HCT116 (cell line): ENCODE data around the gene MTA3. TPM values are rescaled to one million over a fixed set of nuclear protein-coding genes. Genes with fewer than 3 reads are reported as not detected.

Experiments used
- ATAC-seq: fragments of 200-7000 bp; cut with Tn5 transposase; 2 replicates; pipeline ENCODE4 v1.9.1; 2020; ENCODE audit warnings: mild to moderate bottlenecking, moderate library complexity
- BruUV-seq: library from RNA; stranded (reverse); fragments of 400-500 nt; replicated peaks from 2 replicates; lab custom pipeline; 2021; lab: Mats Ljungman, UMichigan
- CTCF ChIA-PET: fragments of 300-600 bp; sonication (Branson Sonifier 250); formaldehyde crosslinking; loops from one replicate; lab custom pipeline; 2021; ENCODE audit warnings: antibody characterized with exemption; lab: Charles Lee
- POLR2A ChIA-PET: fragments of 300-600, 350-600 bp; sonication (Branson Sonifier 250); formaldehyde crosslinking; loops from one replicate; lab custom pipeline; 2021; ENCODE audit warnings: antibody characterized with exemption; lab: Charles Lee
- RAD21 ChIA-PET, 2 experiments: fragments of 300-600 bp; sonication (Branson Sonifier 250); formaldehyde crosslinking; loops; one replicate each; lab custom pipeline; 2023; ENCODE audit warnings: low total read pairs in 2 of 2; ENCODE audit not compliant: uncharacterized antibody in 2 of 2, unreplicated experiment in 2 of 2, low non-redundant PET in 1 of 2; lab: Charles Lee
- DNase-seq: peaks from one replicate; pipeline ENCODE4 v3.0.0-alpha.2; 2010; ENCODE audit warnings: low read depth, low spot score
- H2AFZ ChIP-seq: fragments of 200-600 bp; shearing (Covaris generic), sonication (generic); 2 replicates; pipeline ENCODE4 v1.6.1; 2017; ENCODE audit warnings: low read depth, mixed run types, mixed read lengths, antibody characterized with exemption, low read length; ENCODE audit not compliant: poor library complexity, severe bottlenecking
- H3K27ac ChIP-seq: 2 replicates; pipeline ENCODE4 v1.5.1; 2012; ENCODE audit warnings: low read depth, low read length
- H3K27me3 ChIP-seq: fragments of 200-600 bp; sonication (generic); 2 replicates; pipeline ENCODE4 v1.6.1; 2016; ENCODE audit warnings: mixed run types, low read length, mixed read lengths; ENCODE audit not compliant: insufficient read depth
- H3K36me3 ChIP-seq, 2 experiments: fragments of 200-500 bp in 1 of 2; fragments of 200-600 bp in 1 of 2; sonication (Bioruptor generic) in 1 of 2; sonication (generic) in 1 of 2; 2 replicates each; pipeline versions ENCODE4 v1.5.1 to v1.6.1; 2014 to 2016; ENCODE audit warnings: low read length in 2 of 2, inconsistent platforms in 1 of 2, mixed read lengths in 1 of 2, mixed run types in 1 of 2; ENCODE audit not compliant: insufficient read depth in 2 of 2, control insufficient read depth in 1 of 2
- H3K4me1 ChIP-seq, 2 experiments: fragments of 200-600 bp in 1 of 2; sonication (generic) in 1 of 2; 2 replicates each; pipeline versions ENCODE4 v1.5.1 to v1.6.1; 2012 to 2017; ENCODE audit warnings: low read length in 2 of 2, inconsistent platforms in 1 of 2, mild to moderate bottlenecking in 1 of 2, mixed read lengths in 1 of 2, mixed run types in 1 of 2, moderate library complexity in 1 of 2; ENCODE audit not compliant: insufficient read depth in 2 of 2, control insufficient read depth in 1 of 2
- H3K4me2 ChIP-seq: fragments of 200-600 bp; sonication (generic); 2 replicates; pipeline ENCODE4 v1.6.1; 2017; ENCODE audit warnings: mixed run types, low read length, mixed read lengths
- H3K4me3 ChIP-seq, 2 experiments: fragments of 200-600 bp in 1 of 2; sonication (generic) in 1 of 2; replicated peaks in 1 of 2; 2 replicates each; pipeline ENCODE4 v1.5.1; 2011 to 2016; ENCODE audit warnings: low read length in 2 of 2, control low read depth in 1 of 2, low read depth in 1 of 2, mild to moderate bottlenecking in 1 of 2, mixed read lengths in 1 of 2, mixed run types in 1 of 2
- H3K79me2 ChIP-seq: fragments of 200-600 bp; sonication (generic); 2 replicates; pipeline ENCODE4 v1.6.1; 2017; ENCODE audit warnings: mild to moderate bottlenecking, mixed run types, low read length, moderate library complexity, mixed read lengths; ENCODE audit not compliant: insufficient read depth
- H3K9ac ChIP-seq: fragments of 200-600 bp; sonication (generic); 2 replicates; pipeline ENCODE4 v1.6.1; 2016; ENCODE audit warnings: low read length, mixed read lengths
- H3K9me2 ChIP-seq: fragments of 200-600 bp; sonication (generic), shearing (Covaris generic); 2 replicates; pipeline ENCODE4 v1.6.1; 2017; ENCODE audit warnings: mixed run types, mild to moderate bottlenecking, moderate library complexity; ENCODE audit not compliant: insufficient read depth
- H3K9me3 ChIP-seq, 2 experiments: fragments of 200-500 bp in 1 of 2; fragments of 200-600 bp in 1 of 2; sonication (Bioruptor generic) in 1 of 2; sonication (generic) in 1 of 2; 2 replicates each; pipeline ENCODE4 v1.6.1; 2014 to 2017; ENCODE audit warnings: low read length in 2 of 2, mixed read lengths in 2 of 2, inconsistent platforms in 1 of 2, low read depth in 1 of 2, mild to moderate bottlenecking in 1 of 2, mixed run types in 1 of 2, moderate library complexity in 1 of 2; ENCODE audit not compliant: control insufficient read depth in 1 of 2, insufficient read depth in 1 of 2
- H4K20me1 ChIP-seq: fragments of 200-600 bp; sonication (generic), shearing (Covaris generic); 2 replicates; pipeline ENCODE4 v1.6.1; 2017; ENCODE audit warnings: mixed run types, mild to moderate bottlenecking, moderate library complexity; ENCODE audit not compliant: insufficient read depth
- ATF3 ChIP-seq: IDR thresholded peaks from 2 replicates; pipeline ENCODE4 v1.6.1; 2012
- CEBPB ChIP-seq: IDR thresholded peaks from 2 replicates; pipeline ENCODE4 v1.6.1; 2012; ENCODE audit warnings: low read depth
- EZH2 ChIP-seq: fragments of 200-600 bp; sonication (generic); IDR thresholded peaks from 2 replicates; pipeline ENCODE4 v1.6.1; 2017; ENCODE audit warnings: antibody characterized with exemption, mixed run types
- JUND ChIP-seq: IDR thresholded peaks from 2 replicates; pipeline ENCODE4 v1.6.1; 2012
- MAX ChIP-seq: IDR thresholded peaks from 2 replicates; pipeline ENCODE4 v1.6.1; 2012
- POLR2AphosphoS5 ChIP-seq: IDR thresholded peaks from 2 replicates; pipeline ENCODE4 v1.6.1; 2011; ENCODE audit warnings: mild to moderate bottlenecking, low read depth, low read length, moderate library complexity
- SRF ChIP-seq: IDR thresholded peaks from 2 replicates; pipeline ENCODE4 v1.6.1; 2012; ENCODE audit warnings: low read depth
- YY1 ChIP-seq: IDR thresholded peaks from 2 replicates; pipeline ENCODE4 v1.6.1; 2011; ENCODE audit warnings: low read length, low read depth, moderate library complexity, mild to moderate bottlenecking; ENCODE audit not compliant: insufficient replicate concordance; ENCODE audit errors: extremely low read depth
- intact Hi-C: fragments of 100-400 bp; cut with micrococcal nuclease; formaldehyde crosslinking; loops from 2 replicates; pipeline ENCODE4 v1.10.0; 2022
- total RNA-seq: library from RNA; stranded (reverse); gene quantifications from one replicate; pipeline ENCODE4 v1.2.1, GENCODE V29; 2021; ENCODE audit not compliant: unreplicated experiment

Gene MTA3
- total RNA-seq, 1 experiment from 2014 or later = 46.3 TPM

GRCh38 chr2:42787788-42788477 lies 219.5 kb downstream of the MTA3 start:
- TF ChIP-seq ATF3 (no peak), POLR2AphosphoS5 (no peak), EZH2 (no peak)
- Histone ChIP-seq H3K4me2 (no peak overlapping the region), H3K9me3 (no peaks in the 10 kb centered on the region), H2AFZ (no peak overlapping the region), H4K20me1 (no peaks in the 10 kb centered on the region), H3K79me2 (no peaks in the 10 kb centered on the region), H3K36me3 (no peaks in the 10 kb centered on the region), H3K27me3 (no peaks in the 10 kb centered on the region), H3K9ac (no peak overlapping the region), H3K4me1 (no peaks in the 10 kb centered on the region), H3K27ac (no peak overlapping the region), H3K4me3 (no peak overlapping the region), H3K9me2 (no peaks in the 10 kb centered on the region)
- RAD21 ChIA-PET = no interaction called here
- no peak for DNase-seq
- no TSS peak for BruUV-seq
- intact Hi-C loops = no loop called here
- POLR2A ChIA-PET = no interaction called here
- CTCF ChIA-PET = no interaction called here
- no peak for ATAC-seq

GRCh38 chr2:42788478-42788793 lies 220.0 kb downstream of the MTA3 start:
- no peaks in the 10 kb centered on the region for H3K9me3 ChIP-seq
- H3K27ac ChIP-seq = no peak overlapping the region
- no peak for ATAC-seq
- H3K9me2 ChIP-seq = no peaks in the 10 kb centered on the region
- RAD21 ChIA-PET = no interaction called here
- no peak for DNase-seq
- POLR2A ChIA-PET = no interaction called here
- H4K20me1 ChIP-seq = no peaks in the 10 kb centered on the region
- TF ChIP-seq SRF = no peak
- TF ChIP-seq CEBPB = no peak
- no peak for TF ChIP-seq MAX
- no peak for TF ChIP-seq YY1
- no peak for TF ChIP-seq JUND
- no peak overlapping the region for H3K9ac ChIP-seq
- no peaks in the 10 kb centered on the region for H3K36me3 ChIP-seq
- H3K4me1 ChIP-seq = no peaks in the 10 kb centered on the region
- H3K27me3 ChIP-seq = no peaks in the 10 kb centered on the region
- no peak overlapping the region for H3K4me2 ChIP-seq
- intact Hi-C loops = no loop called here
- no peaks in the 10 kb centered on the region for H3K79me2 ChIP-seq
- CTCF ChIA-PET = no interaction called here
- no TSS peak for BruUV-seq
- no peak overlapping the region for H3K4me3 ChIP-seq
- H2AFZ ChIP-seq = no peak overlapping the region
